OCI-LY1 (cell line): ENCODE measurements around the gene ALPK3.

Experiments
- H2AFZ ChIP-seq: fragments of 200-600 bp; sonication (generic), shearing (Covaris generic); 2 replicates; pipeline ENCODE4 v1.6.0; 2014; ENCODE audit warnings: antibody characterized with exemption, mild to moderate bottlenecking, low read length
- H3F3A ChIP-seq: fragments of 200-600 bp; sonication (generic), shearing (Covaris generic); 2 replicates; pipeline ENCODE4 v1.6.0; 2014; ENCODE audit warnings: mild to moderate bottlenecking, antibody characterized with exemption, low read length, moderate library complexity; ENCODE audit not compliant: insufficient read depth
- H3K27ac ChIP-seq: fragments of 200-600 bp; sonication (generic); 2 replicates; pipeline ENCODE4 v1.5.1; 2014; ENCODE audit warnings: low read length, mixed run types, mild to moderate bottlenecking, low read depth; ENCODE audit not compliant: poor library complexity, severe bottlenecking
- H3K27me3 ChIP-seq: fragments of 200-600 bp; sonication (generic); 2 replicates; pipeline ENCODE4 v1.6.0; 2014; ENCODE audit warnings: antibody characterized with exemption, mild to moderate bottlenecking, low read length, moderate library complexity; ENCODE audit not compliant: insufficient read depth
- H3K36me3 ChIP-seq: fragments of 200-600 bp; sonication (generic); 2 replicates; pipeline ENCODE4 v1.6.1; 2014; ENCODE audit warnings: mild to moderate bottlenecking, antibody characterized with exemption, low read length, moderate library complexity, mixed read lengths; ENCODE audit not compliant: insufficient read depth
- H3K4me1 ChIP-seq: fragments of 200-600 bp; sonication (generic); 2 replicates; pipeline ENCODE4 v1.5.1; 2014; ENCODE audit warnings: mild to moderate bottlenecking, low read length, moderate library complexity; ENCODE audit not compliant: insufficient read depth, severe bottlenecking
- H3K4me2 ChIP-seq: fragments of 200-600 bp; sonication (generic), shearing (Covaris generic); 2 replicates; pipeline ENCODE4 v1.6.1; 2014; ENCODE audit warnings: low read length
- H3K4me3 ChIP-seq: fragments of 200-600 bp; sonication (generic); 2 replicates; pipeline ENCODE4 v1.5.1; 2014; ENCODE audit warnings: low read length, low read depth, mild to moderate bottlenecking, mixed read lengths; ENCODE audit not compliant: poor library complexity, severe bottlenecking
- H3K79me2 ChIP-seq: fragments of 200-600 bp; shearing (Covaris generic); 2 replicates; pipeline ENCODE4 v1.6.1; 2016; ENCODE audit warnings: mixed run types, low read length, mixed read lengths; ENCODE audit not compliant: insufficient read depth
- H3K9ac ChIP-seq: fragments of 200-600 bp; sonication (generic), shearing (Covaris generic); 2 replicates; pipeline ENCODE4 v1.6.1; 2014; ENCODE audit warnings: mild to moderate bottlenecking, low read length, mixed read lengths
- H3K9me2 ChIP-seq: fragments of 200-600 bp; sonication (generic), shearing (Covaris generic); 2 replicates; pipeline ENCODE4 v1.6.1; 2014; ENCODE audit warnings: low read depth, mild to moderate bottlenecking, low read length, mixed read lengths
- H3K9me3 ChIP-seq: fragments of 200-600 bp; shearing (Covaris generic); 2 replicates; pipeline ENCODE4 v1.6.1; 2014; ENCODE audit warnings: low read length, mixed read lengths
- H4K20me1 ChIP-seq: fragments of 200-600 bp; sonication (generic), shearing (Covaris generic); 2 replicates; pipeline ENCODE4 v1.6.0; 2016; ENCODE audit warnings: mild to moderate bottlenecking, low read length; ENCODE audit not compliant: insufficient read depth
- CTCF ChIP-seq: fragments of 200-600 bp; sonication (generic), shearing (Covaris generic); IDR thresholded peaks from 2 replicates; pipeline ENCODE4 v1.5.1; 2017; ENCODE audit warnings: mild to moderate bottlenecking, antibody characterized with exemption, low read length, moderate library complexity, mixed read lengths
- EZH2 ChIP-seq: fragments of 200-600 bp; sonication (generic), shearing (Covaris generic); IDR thresholded peaks from 2 replicates; pipeline ENCODE4 v1.8.0; 2017; ENCODE audit warnings: borderline replicate concordance, mixed run types, mild to moderate bottlenecking, antibody characterized with exemption, low read length, moderate library complexity, mixed read lengths

Gene ALPK3

GRCh38 chr15:84889313-84889990 lies 72.3 kb downstream of the ALPK3 start:
- Histone ChIP-seq H3K36me3 (no peaks in the 10 kb centered on the region), H3K27ac (no peak overlapping the region), H3K4me1 (no peaks in the 10 kb centered on the region), H3K4me3 (no peak overlapping the region), H3K9ac (no peak overlapping the region), H3K79me2 (no peaks in the 10 kb centered on the region), H3K9me3 (no peaks in the 10 kb centered on the region), H3K27me3 (no peaks in the 10 kb centered on the region), H3F3A (no peaks in the 10 kb centered on the region), H4K20me1 (no peaks in the 10 kb centered on the region), H3K9me2 (no peaks in the 10 kb centered on the region), H3K4me2 (no peak overlapping the region), H2AFZ (no peak overlapping the region)
- no peak for TF ChIP-seq CTCF
- no peak for TF ChIP-seq EZH2

DNA sequence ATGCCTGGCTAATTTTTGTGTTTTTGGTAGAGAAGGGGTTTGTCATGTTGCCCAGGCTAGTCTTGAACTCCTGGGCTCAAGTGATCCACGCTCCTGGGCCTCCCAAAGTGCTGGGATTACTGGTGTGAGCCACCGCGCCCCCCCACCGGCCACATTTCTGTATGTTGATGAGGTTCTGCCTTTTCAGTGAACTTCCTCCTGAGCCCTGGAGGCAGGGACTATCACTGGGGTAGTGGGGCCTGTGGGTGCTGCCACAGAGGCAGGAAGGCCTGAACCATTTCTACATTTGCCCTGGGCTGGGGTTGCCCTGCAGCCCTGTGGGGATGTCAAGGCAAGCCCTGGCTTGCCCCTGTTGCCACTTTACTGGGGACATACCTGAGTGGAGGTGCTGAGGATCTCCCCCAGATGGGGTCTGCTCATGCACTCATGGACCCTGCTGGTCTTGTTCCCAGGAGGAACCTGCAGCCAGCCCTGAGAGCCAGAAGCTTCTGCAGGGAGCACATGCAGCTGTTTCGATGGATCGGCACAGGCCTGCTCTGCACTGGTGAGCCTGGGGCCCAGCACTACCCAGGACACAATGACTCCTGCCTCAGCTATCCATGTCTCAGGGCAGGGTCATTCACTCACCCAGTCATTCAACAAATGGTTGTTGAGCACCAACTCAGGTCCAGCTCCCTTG lies 73.0 kb downstream of the ALPK3 start:
- Histone ChIP-seq H3K4me1 (no peaks in the 10 kb centered on the region), H3K27me3 (no peaks in the 10 kb centered on the region), H3K36me3 (no peaks in the 10 kb centered on the region), H3K79me2 (no peaks in the 10 kb centered on the region), H3K4me2 (no peak overlapping the region), H3K9me2 (no peaks in the 10 kb centered on the region), H3K27ac (no peak overlapping the region), H3K9me3 (no peaks in the 10 kb centered on the region), H2AFZ (no peak overlapping the region), H3K4me3 (no peak overlapping the region), H3K9ac (no peak overlapping the region), H3F3A (no peaks in the 10 kb centered on the region), H4K20me1 (no peaks in the 10 kb centered on the region)
- peak; percentile 25; the same call in 1 of the 2 replicates for TF ChIP-seq CTCF
- TF ChIP-seq EZH2 = no peak

DNA sequence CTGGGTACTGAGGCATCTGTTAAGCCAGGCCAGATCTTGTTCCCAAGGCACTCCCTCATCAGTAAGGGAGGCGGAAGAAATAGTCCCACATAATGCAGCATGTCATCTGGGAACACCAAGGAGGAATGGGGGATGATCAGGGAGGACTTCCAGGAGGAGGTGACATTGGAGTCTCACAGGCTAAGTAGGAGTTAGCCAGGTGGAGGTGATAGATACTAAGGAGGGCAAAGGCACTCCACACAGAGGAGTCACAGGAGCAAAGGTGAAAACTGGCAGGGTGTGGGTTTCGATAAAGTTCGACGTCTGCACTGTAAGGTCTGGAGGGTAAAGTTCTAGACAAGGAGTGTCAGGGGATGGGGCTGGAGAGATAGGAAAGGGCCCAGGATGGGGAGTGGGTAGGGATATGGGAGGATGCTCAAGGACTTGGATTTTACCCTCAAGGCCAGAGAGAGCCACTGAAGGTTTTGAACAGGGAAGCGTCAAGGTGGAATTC lies 73.6 kb downstream of the ALPK3 start:
- no peaks in the 10 kb centered on the region for H3K9me3 ChIP-seq
- H3F3A ChIP-seq = no peaks in the 10 kb centered on the region
- no peaks in the 10 kb centered on the region for H3K36me3 ChIP-seq
- H2AFZ ChIP-seq = no peak overlapping the region
- no peaks in the 10 kb centered on the region for H3K79me2 ChIP-seq
- H3K4me3 ChIP-seq = no peak overlapping the region
- H3K27me3 ChIP-seq = no peaks in the 10 kb centered on the region
- no peaks in the 10 kb centered on the region for H3K4me1 ChIP-seq
- no peak overlapping the region for H3K27ac ChIP-seq
- no peaks in the 10 kb centered on the region for H4K20me1 ChIP-seq
- no peak overlapping the region for H3K9ac ChIP-seq
- no peaks in the 10 kb centered on the region for H3K9me2 ChIP-seq
- H3K4me2 ChIP-seq = no peak overlapping the region
- TF ChIP-seq CTCF (no peak), EZH2 (no peak)
